HCT116 (cell line): Measurements from ENCODE around the gene SORCS2. TPM values are rescaled to one million over a fixed set of nuclear protein-coding genes. Genes with fewer than 3 reads are reported as not detected.

Experiments
- ATAC-seq: fragments of 200-7000 bp; cut with Tn5 transposase; 2 replicates; pipeline ENCODE4 v1.9.1; 2020; ENCODE audit warnings: mild to moderate bottlenecking, moderate library complexity
- BruUV-seq: library from RNA; stranded (reverse); fragments of 400-500 nt; replicated peaks from 2 replicates; lab custom pipeline; 2021; lab: Mats Ljungman, UMichigan
- CTCF ChIA-PET: fragments of 300-600 bp; sonication (Branson Sonifier 250); formaldehyde crosslinking; loops from one replicate; lab custom pipeline; 2021; ENCODE audit warnings: antibody characterized with exemption; lab: Charles Lee
- POLR2A ChIA-PET: fragments of 300-600, 350-600 bp; sonication (Branson Sonifier 250); formaldehyde crosslinking; loops from one replicate; lab custom pipeline; 2021; ENCODE audit warnings: antibody characterized with exemption; lab: Charles Lee
- RAD21 ChIA-PET, 2 experiments: fragments of 300-600 bp; sonication (Branson Sonifier 250); formaldehyde crosslinking; loops; one replicate each; lab custom pipeline; 2023; ENCODE audit warnings: low total read pairs in 2 of 2; ENCODE audit not compliant: uncharacterized antibody in 2 of 2, unreplicated experiment in 2 of 2, low non-redundant PET in 1 of 2; lab: Charles Lee
- DNase-seq: peaks from one replicate; pipeline ENCODE4 v3.0.0-alpha.2; 2010; ENCODE audit warnings: low read depth, low spot score
- H2AFZ ChIP-seq: fragments of 200-600 bp; shearing (Covaris generic), sonication (generic); 2 replicates; pipeline ENCODE4 v1.6.1; 2017; ENCODE audit warnings: low read depth, mixed run types, mixed read lengths, antibody characterized with exemption, low read length; ENCODE audit not compliant: poor library complexity, severe bottlenecking
- H3K27ac ChIP-seq: 2 replicates; pipeline ENCODE4 v1.5.1; 2012; ENCODE audit warnings: low read depth, low read length
- H3K27me3 ChIP-seq: fragments of 200-600 bp; sonication (generic); 2 replicates; pipeline ENCODE4 v1.6.1; 2016; ENCODE audit warnings: mixed run types, low read length, mixed read lengths; ENCODE audit not compliant: insufficient read depth
- H3K36me3 ChIP-seq, 2 experiments: fragments of 200-500 bp in 1 of 2; fragments of 200-600 bp in 1 of 2; sonication (Bioruptor generic) in 1 of 2; sonication (generic) in 1 of 2; 2 replicates each; pipeline versions ENCODE4 v1.5.1 to v1.6.1; 2014 to 2016; ENCODE audit warnings: low read length in 2 of 2, inconsistent platforms in 1 of 2, mixed read lengths in 1 of 2, mixed run types in 1 of 2; ENCODE audit not compliant: insufficient read depth in 2 of 2, control insufficient read depth in 1 of 2
- H3K4me1 ChIP-seq, 2 experiments: fragments of 200-600 bp in 1 of 2; sonication (generic) in 1 of 2; 2 replicates each; pipeline versions ENCODE4 v1.5.1 to v1.6.1; 2012 to 2017; ENCODE audit warnings: low read length in 2 of 2, inconsistent platforms in 1 of 2, mild to moderate bottlenecking in 1 of 2, mixed read lengths in 1 of 2, mixed run types in 1 of 2, moderate library complexity in 1 of 2; ENCODE audit not compliant: insufficient read depth in 2 of 2, control insufficient read depth in 1 of 2
- H3K4me2 ChIP-seq: fragments of 200-600 bp; sonication (generic); 2 replicates; pipeline ENCODE4 v1.6.1; 2017; ENCODE audit warnings: mixed run types, low read length, mixed read lengths
- H3K4me3 ChIP-seq, 2 experiments: fragments of 200-600 bp in 1 of 2; sonication (generic) in 1 of 2; replicated peaks in 1 of 2; 2 replicates each; pipeline ENCODE4 v1.5.1; 2011 to 2016; ENCODE audit warnings: low read length in 2 of 2, control low read depth in 1 of 2, low read depth in 1 of 2, mild to moderate bottlenecking in 1 of 2, mixed read lengths in 1 of 2, mixed run types in 1 of 2
- H3K79me2 ChIP-seq: fragments of 200-600 bp; sonication (generic); 2 replicates; pipeline ENCODE4 v1.6.1; 2017; ENCODE audit warnings: mild to moderate bottlenecking, mixed run types, low read length, moderate library complexity, mixed read lengths; ENCODE audit not compliant: insufficient read depth
- H3K9ac ChIP-seq: fragments of 200-600 bp; sonication (generic); 2 replicates; pipeline ENCODE4 v1.6.1; 2016; ENCODE audit warnings: low read length, mixed read lengths
- H3K9me2 ChIP-seq: fragments of 200-600 bp; sonication (generic), shearing (Covaris generic); 2 replicates; pipeline ENCODE4 v1.6.1; 2017; ENCODE audit warnings: mixed run types, mild to moderate bottlenecking, moderate library complexity; ENCODE audit not compliant: insufficient read depth
- H3K9me3 ChIP-seq, 2 experiments: fragments of 200-500 bp in 1 of 2; fragments of 200-600 bp in 1 of 2; sonication (Bioruptor generic) in 1 of 2; sonication (generic) in 1 of 2; 2 replicates each; pipeline ENCODE4 v1.6.1; 2014 to 2017; ENCODE audit warnings: low read length in 2 of 2, mixed read lengths in 2 of 2, inconsistent platforms in 1 of 2, low read depth in 1 of 2, mild to moderate bottlenecking in 1 of 2, mixed run types in 1 of 2, moderate library complexity in 1 of 2; ENCODE audit not compliant: control insufficient read depth in 1 of 2, insufficient read depth in 1 of 2
- H4K20me1 ChIP-seq: fragments of 200-600 bp; sonication (generic), shearing (Covaris generic); 2 replicates; pipeline ENCODE4 v1.6.1; 2017; ENCODE audit warnings: mixed run types, mild to moderate bottlenecking, moderate library complexity; ENCODE audit not compliant: insufficient read depth
- ATF3 ChIP-seq: IDR thresholded peaks from 2 replicates; pipeline ENCODE4 v1.6.1; 2012
- EGR1 ChIP-seq: IDR thresholded peaks from 2 replicates; pipeline ENCODE4 v1.6.1; 2012; ENCODE audit warnings: low read depth
- EZH2 ChIP-seq: fragments of 200-600 bp; sonication (generic); IDR thresholded peaks from 2 replicates; pipeline ENCODE4 v1.6.1; 2017; ENCODE audit warnings: antibody characterized with exemption, mixed run types
- POLR2A ChIP-seq: IDR thresholded peaks from 2 replicates; pipeline ENCODE4 v1.7.0; 2011; ENCODE audit warnings: borderline replicate concordance; ENCODE audit not compliant: insufficient read depth, insufficient read length; ENCODE audit errors: extremely low read depth
- RAD21 ChIP-seq: IDR thresholded peaks from 2 replicates; pipeline ENCODE4 v1.6.1; 2012; ENCODE audit warnings: low read depth, mild to moderate bottlenecking
- REST ChIP-seq: IDR thresholded peaks from 2 replicates; pipeline ENCODE4 v1.6.1; 2012; ENCODE audit warnings: low read depth
- TCF7L2 ChIP-seq: IDR thresholded peaks from 2 replicates; pipeline ENCODE4 v1.7.0; 2011; ENCODE audit warnings: borderline replicate concordance, inconsistent platforms; ENCODE audit not compliant: insufficient read depth, insufficient read length; ENCODE audit errors: extremely low read depth
- YY1 ChIP-seq: IDR thresholded peaks from 2 replicates; pipeline ENCODE4 v1.6.1; 2011; ENCODE audit warnings: low read length, low read depth, moderate library complexity, mild to moderate bottlenecking; ENCODE audit not compliant: insufficient replicate concordance; ENCODE audit errors: extremely low read depth
- ZFX ChIP-seq: fragments of 450-650 bp; IDR thresholded peaks from 2 replicates; pipeline ENCODE4 v1.6.1; 2017
- ZNF274 ChIP-seq: fragments of 200-500 bp; sonication (Bioruptor generic); IDR thresholded peaks from 2 replicates; pipeline ENCODE4 v1.6.1; 2014; ENCODE audit warnings: mild to moderate bottlenecking, low read depth, low read length, inconsistent platforms
- intact Hi-C: fragments of 100-400 bp; cut with micrococcal nuclease; formaldehyde crosslinking; loops from 2 replicates; pipeline ENCODE4 v1.10.0; 2022
- total RNA-seq: library from RNA; stranded (reverse); gene quantifications from one replicate; pipeline ENCODE4 v1.2.1, GENCODE V29; 2021; ENCODE audit not compliant: unreplicated experiment

SORCS2 gene
- total RNA-seq, 1 experiment from 2014 or later, result 0.37 TPM

GRCh38 chr4:7625071-7625470, 432.7 kb downstream of the SORCS2 start (continued):
- TF ChIP-seq REST (no peak), RAD21 (no peak), YY1 (no peak), EGR1 (no peak), EZH2 (no peak), POLR2A (no peak)

GRCh38 chr4:7626531-7626930, 434.2 kb downstream of the SORCS2 start:
- intact Hi-C loops, result no loop called here
- no peak for DNase-seq
- BruUV-seq, result no TSS peak

More at GRCh38 chr4:7626531-7626930, 434.2 kb downstream of the SORCS2 start:
- H3K79me2 ChIP-seq, result no peaks in the 10 kb centered on the region
- no peak overlapping the region for H3K27ac ChIP-seq
- ATAC-seq, result no peak
- peaks cover 3 to 5% of the 10 kb centered on the region in 2 experiments; a peak in 1 of 4 replicates for H3K9me3 ChIP-seq
- POLR2A ChIA-PET, result no interaction called here
- H3K9ac ChIP-seq, result no peak overlapping the region
- TF ChIP-seq EGR1, result no peak
- no peak for TF ChIP-seq ZFX
- TF ChIP-seq YY1, result no peak
- no peak for TF ChIP-seq REST
- no peak for TF ChIP-seq TCF7L2
- TF ChIP-seq ZNF274, result no peak
- no peak for TF ChIP-seq RAD21
- no peak for TF ChIP-seq ATF3
- H3K4me3 ChIP-seq, result no peak overlapping the region
- H3K27me3 ChIP-seq, result peaks cover 5% of the 10 kb centered on the region; the same call in 1 of the 2 replicates
- CTCF ChIA-PET, result no interaction called here
- RAD21 ChIA-PET, result no interaction called here
- H3K4me1 ChIP-seq, result peaks cover 3 to 17% of the 10 kb centered on the region in 2 experiments
- H3K9me2 ChIP-seq, result no peaks in the 10 kb centered on the region
- H2AFZ ChIP-seq, result no peak overlapping the region
- no peaks in the 10 kb centered on the region for H4K20me1 ChIP-seq
- no peaks in the 10 kb centered on the region for H3K36me3 ChIP-seq
- H3K4me2 ChIP-seq, result no peak overlapping the region
